Measurements from ENCODE around the gene ATG4B. TPM values are rescaled to one million over a fixed set of nuclear protein-coding genes. Genes with fewer than 3 reads are reported as not detected.
"Not testable (repeated sequence)": the region's sequence is repeated elsewhere in the genome, so short reads cannot be mapped to it uniquely, and the experiment has no call there.

The ATG4B gene
- total and polyA plus RNA-seq, 2 experiments from 2014 or later, result 65.3 to 85.5 TPM

GRCh38 chr2:241657786-241658254 lies 20.3 kb downstream of the ATG4B start:
- Histone ChIP-seq H3K4me2 (ENCODE audit: unreplicated experiment) (no peak overlapping the region), H3K27me3 (replicated peaks; ENCODE audit: insufficient read depth) (no peaks in the 10 kb centered on the region), H3K9me3 (ENCODE audit: low read depth) (no peaks in the 10 kb centered on the region), H3K4me3 (no peak overlapping the region), H2AFZ (no peak overlapping the region), H3K9me2 (ENCODE audit: insufficient read depth) (no peaks in the 10 kb centered on the region), H4K20me1 (ENCODE audit: insufficient read depth) (no peaks in the 10 kb centered on the region), H3K27ac (no peak overlapping the region), H3K36me3 (ENCODE audit: low read depth) (peaks cover 8% of the 10 kb centered on the region; the same call in 1 of the 2 replicates), H3K9ac (no peak overlapping the region), H3K4me1 (ENCODE audit: insufficient read depth) (no peaks in the 10 kb centered on the region), H3F3A (ENCODE audit: insufficient read depth) (no peaks in the 10 kb centered on the region), H3K79me2 (ENCODE audit: insufficient read depth) (0 out of 2 replicates have a peak, but pooled peaks cover 8% of the 10 kb centered on the region)
- 87 to 88% methylated on average over 14 to 15 of the region's 15 CpGs for WGBS, 2 experiments (ENCODE audit: low coverage in 1 of 2, low lambda C conversion rate in 2 of 2, missing lambda C conversion rate in 2 of 2)
- in situ Hi-C loops (cut with MboI), result no loop called here
- no peak for DNase-seq
- no peak for TF ChIP-seq EZH2phosphoT487 (IDR thresholded peaks at IDR 0.05; ENCODE audit: insufficient read depth, low read depth)
- TF ChIP-seq EZH2 (IDR thresholded peaks at IDR 0.05; ENCODE audit: insufficient read depth, poor library complexity, severe bottlenecking), result no peak

- H4K20me1 ChIP-seq (ENCODE audit: insufficient read depth), result no peaks in the 10 kb centered on the region
- no peaks in the 10 kb centered on the region for H3K4me1 ChIP-seq (ENCODE audit: insufficient read depth)
- H3K9ac ChIP-seq, result no peak overlapping the region
- H3K36me3 ChIP-seq (ENCODE audit: low read depth), result peaks cover 8% of the 10 kb centered on the region; the same call in 1 of the 2 replicates
- no peaks in the 10 kb centered on the region for H3K9me2 ChIP-seq (ENCODE audit: insufficient read depth)
- TF ChIP-seq EZH2 (IDR thresholded peaks at IDR 0.05; ENCODE audit: insufficient read depth, poor library complexity, severe bottlenecking), result no peak
- TF ChIP-seq EZH2phosphoT487 (IDR thresholded peaks at IDR 0.05; ENCODE audit: insufficient read depth, low read depth), result no peak
- in situ Hi-C loops (cut with MboI), result no loop called here
- 82 to 85% methylated on average over 4 to 5 of the region's 5 CpGs for WGBS, 2 experiments (ENCODE audit: low coverage in 1 of 2, low lambda C conversion rate in 2 of 2, missing lambda C conversion rate in 2 of 2)
- H3F3A ChIP-seq (ENCODE audit: insufficient read depth), result no peaks in the 10 kb centered on the region
- H3K79me2 ChIP-seq (ENCODE audit: insufficient read depth), result 0 out of 2 replicates have a peak, but pooled peaks cover 8% of the 10 kb centered on the region
- H2AFZ ChIP-seq, result no peak overlapping the region
- no peak overlapping the region for H3K4me3 ChIP-seq
- H3K27me3 ChIP-seq (replicated peaks; ENCODE audit: insufficient read depth), result no peaks in the 10 kb centered on the region
- no peak for DNase-seq
- no peak overlapping the region for H3K4me2 ChIP-seq (ENCODE audit: unreplicated experiment)
- no peak overlapping the region for H3K27ac ChIP-seq
- H3K9me3 ChIP-seq (ENCODE audit: low read depth), result no peaks in the 10 kb centered on the region
These were observed 20.8 kb downstream of the ATG4B start for GRCh38 chr2:241658296-241658695.

- Histone ChIP-seq H3K9me3 (ENCODE audit: low read depth) (no peaks in the 10 kb centered on the region), H3K79me2 (ENCODE audit: insufficient read depth) (no peaks in the 10 kb centered on the region), H3K4me2 (ENCODE audit: unreplicated experiment) (no peak overlapping the region), H4K20me1 (ENCODE audit: insufficient read depth) (no peaks in the 10 kb centered on the region), H3K27ac (no peak overlapping the region), H3K9ac (no peak overlapping the region), H3K4me3 (no peak overlapping the region), H3K4me1 (ENCODE audit: insufficient read depth) (no peaks in the 10 kb centered on the region), H2AFZ (no peak overlapping the region), H3K9me2 (ENCODE audit: insufficient read depth) (no peaks in the 10 kb centered on the region), H3F3A (ENCODE audit: insufficient read depth) (peaks cover 1% of the 10 kb centered on the region; the same call in 1 of the 2 replicates), H3K36me3 (ENCODE audit: low read depth) (peaks cover 8% of the 10 kb centered on the region; the same call in 1 of the 2 replicates), H3K27me3 (replicated peaks; ENCODE audit: insufficient read depth) (no peaks in the 10 kb centered on the region)
- TF ChIP-seq EZH2phosphoT487 (IDR thresholded peaks at IDR 0.05; ENCODE audit: insufficient read depth, low read depth) (no peak), EZH2 (IDR thresholded peaks at IDR 0.05; ENCODE audit: insufficient read depth, poor library complexity, severe bottlenecking) (no peak)
- 53 to 56% methylated on average over 26 of the region's 26 CpGs for WGBS, 2 experiments (ENCODE audit: low coverage in 1 of 2, low lambda C conversion rate in 2 of 2, missing lambda C conversion rate in 2 of 2)
- peak; percentile 77 for DNase-seq
- in situ Hi-C loops (cut with MboI), result no loop called here
These were observed 21.8 kb downstream of the ATG4B start for GRCh38 chr2:241659150-241659739.

- H4K20me1 ChIP-seq (ENCODE audit: insufficient read depth), result no peaks in the 10 kb centered on the region
- no peak overlapping the region for H2AFZ ChIP-seq
- no peak overlapping the region for H3K9ac ChIP-seq
- no peaks in the 10 kb centered on the region for H3K9me2 ChIP-seq (ENCODE audit: insufficient read depth)
- H3K4me1 ChIP-seq (ENCODE audit: insufficient read depth), result 0 out of 2 replicates have a peak, but pooled peaks cover 7% of the 10 kb centered on the region
- no peak for TF ChIP-seq EZH2 (IDR thresholded peaks at IDR 0.05; ENCODE audit: insufficient read depth, poor library complexity, severe bottlenecking)
- no peak for TF ChIP-seq EZH2phosphoT487 (IDR thresholded peaks at IDR 0.05; ENCODE audit: insufficient read depth, low read depth)
- peaks cover 15% of the 10 kb centered on the region for H3F3A ChIP-seq (ENCODE audit: insufficient read depth)
- WGBS, 2 experiments (ENCODE audit: low coverage in 1 of 2, low lambda C conversion rate in 2 of 2, missing lambda C conversion rate in 2 of 2), result 93 to 94% methylated on average over 14 of the region's 14 CpGs
- H3K27ac ChIP-seq, result no peak overlapping the region
- no peak overlapping the region for H3K4me2 ChIP-seq (ENCODE audit: unreplicated experiment)
- no peaks in the 10 kb centered on the region for H3K27me3 ChIP-seq (replicated peaks; ENCODE audit: insufficient read depth)
- no peak overlapping the region for H3K4me3 ChIP-seq
- in situ Hi-C loops (cut with MboI), result no loop called here
- no peaks in the 10 kb centered on the region for H3K79me2 ChIP-seq (ENCODE audit: insufficient read depth)
- no peaks in the 10 kb centered on the region for H3K9me3 ChIP-seq (ENCODE audit: low read depth)
- DNase-seq, result no peak
- H3K36me3 ChIP-seq (ENCODE audit: low read depth), result peaks cover 6% of the 10 kb centered on the region; the same call in 1 of the 2 replicates
These were observed 23.2 kb downstream of the ATG4B start for GRCh38 chr2:241660593-241661213.

GRCh38 chr2:241662731-241663130 lies 25.2 kb downstream of the ATG4B start:
- H3K27ac ChIP-seq; H3K4me2 ChIP-seq (ENCODE audit: unreplicated experiment); H2AFZ ChIP-seq; H4K20me1 ChIP-seq (ENCODE audit: insufficient read depth); H3K9ac ChIP-seq; H3K79me2 ChIP-seq (ENCODE audit: insufficient read depth); H3K27me3 ChIP-seq (replicated peaks; ENCODE audit: insufficient read depth); H3K36me3 ChIP-seq (ENCODE audit: low read depth); DNase-seq; in situ Hi-C loops (cut with MboI); H3K9me3 ChIP-seq (ENCODE audit: low read depth); H3K9me2 ChIP-seq (ENCODE audit: insufficient read depth); H3K4me3 ChIP-seq: not testable (repeated sequence)
- WGBS, 2 experiments (ENCODE audit: low coverage in 1 of 2, low lambda C conversion rate in 2 of 2, missing lambda C conversion rate in 2 of 2), result 92 to 95% methylated on average over 24 of the region's 24 CpGs
- H3K4me1 ChIP-seq (ENCODE audit: insufficient read depth), result 0 out of 2 replicates have a peak, but pooled peaks cover 10% of the 10 kb centered on the region
- H3F3A ChIP-seq (ENCODE audit: insufficient read depth), result peaks cover 25% of the 10 kb centered on the region
